HEK293 (cell line): ENCODE measurements around the gene TRIM8.

Experiments used
- CTCF ChIA-PET: fragments of 350-600 bp; formaldehyde crosslinking; extraction: SDS; loops from one replicate; lab custom pipeline; 2021; ENCODE audit warnings: antibody characterized with exemption; lab: Yijun Ruan, JAX
- POLR2A ChIA-PET: fragments of 300-600 bp; formaldehyde crosslinking; extraction: SDS; loops from one replicate; lab custom pipeline; 2020; ENCODE audit warnings: antibody characterized with exemption, inconsistent platforms; lab: Yijun Ruan, JAX
- H3K27ac ChIP-seq: fragments of 200-500 bp; sonication (Bioruptor generic); 2 replicates; pipeline ENCODE4 v1.5.1; 2014; ENCODE audit warnings: low read depth, low read length, control low read depth, inconsistent platforms; ENCODE audit errors: extremely low read depth
- H3K36me3 ChIP-seq, 2 experiments: fragments of 200-500 bp in 1 of 2; sonication (Bioruptor generic) in 1 of 2; 1 replicate in 1 of 2; 2 replicates in 1 of 2; pipeline ENCODE4 v1.5.1; 2014 to 2017; ENCODE audit warnings: inconsistent platforms in 2 of 2, low read length in 2 of 2; ENCODE audit not compliant: control insufficient read depth in 2 of 2, insufficient read depth in 1 of 2
- H3K4me1 ChIP-seq: fragments of 200-500 bp; sonication (Bioruptor generic); 2 replicates; pipeline ENCODE4 v1.5.1; 2014; ENCODE audit warnings: mild to moderate bottlenecking, low read length, inconsistent platforms; ENCODE audit not compliant: control insufficient read depth, insufficient read depth
- H3K4me3 ChIP-seq: 2 replicates; pipeline ENCODE4 v1.5.1; 2011; ENCODE audit warnings: low read depth, mild to moderate bottlenecking, control low read depth, low read length, moderate library complexity
- H3K9me3 ChIP-seq: fragments of 200-500 bp; sonication (Bioruptor generic); 2 replicates; pipeline ENCODE4 v1.5.1; 2014; ENCODE audit warnings: low read depth, low read length, inconsistent platforms; ENCODE audit not compliant: control insufficient read depth, insufficient read depth
- CTCF ChIP-seq: fragments of 450-650 bp; formaldehyde crosslinking; IDR thresholded peaks from 2 replicates; pipeline ENCODE4 v1.5.1; 2016; ENCODE audit warnings: missing biosample characterization, missing genetic modification characterization
- GLIS1 ChIP-seq: fragments of 450-650 bp; formaldehyde crosslinking; IDR thresholded peaks from 2 replicates; pipeline ENCODE4 v1.5.1; 2016; ENCODE audit warnings: missing biosample characterization, missing genetic modification characterization
- GLIS2 ChIP-seq: fragments of 450-650 bp; formaldehyde crosslinking; IDR thresholded peaks from 2 replicates; pipeline ENCODE4 v1.5.1; 2016; ENCODE audit warnings: missing biosample characterization, missing genetic modification characterization
- SCRT2 ChIP-seq: fragments of 450-650 bp; formaldehyde crosslinking; IDR thresholded peaks from 2 replicates; pipeline ENCODE4 v1.5.1; 2016; ENCODE audit warnings: missing biosample characterization, missing genetic modification characterization
- SP2 ChIP-seq: fragments of 450-650 bp; formaldehyde crosslinking; IDR thresholded peaks from 2 replicates; pipeline ENCODE4 v1.5.1; 2016; ENCODE audit warnings: missing biosample characterization, missing genetic modification characterization
- ZBTB17 ChIP-seq: fragments of 450-650 bp; formaldehyde crosslinking; IDR thresholded peaks from 2 replicates; pipeline ENCODE4 v1.5.1; 2016; ENCODE audit warnings: missing biosample characterization, missing genetic modification characterization
- ZBTB26 ChIP-seq: fragments of 450-650 bp; formaldehyde crosslinking; optimal IDR thresholded peaks from 2 replicates; pipeline ENCODE3; 2016; ENCODE audit warnings: missing biosample characterization, mild to moderate bottlenecking, missing genetic modification characterization
- ZFHX2 ChIP-seq: fragments of 450-650 bp; formaldehyde crosslinking; conservative IDR thresholded peaks from 2 replicates; pipeline ENCODE4 v1.5.1; 2016; ENCODE audit warnings: missing biosample characterization, missing genetic modification characterization
- ZNF114 ChIP-seq: fragments of 450-650 bp; formaldehyde crosslinking; IDR thresholded peaks from 2 replicates; pipeline ENCODE4 v1.5.0; 2017; ENCODE audit warnings: missing biosample characterization, missing genetic modification characterization
- ZNF324 ChIP-seq: fragments of 450-650 bp; formaldehyde crosslinking; IDR thresholded peaks from 2 replicates; pipeline ENCODE4 v1.5.1; 2016; ENCODE audit warnings: missing biosample characterization, missing genetic modification characterization
- ZNF335 ChIP-seq: fragments of 450-650 bp; formaldehyde crosslinking; conservative IDR thresholded peaks from 2 replicates; pipeline ENCODE4 v1.5.1; 2016; ENCODE audit warnings: missing biosample characterization, missing genetic modification characterization

The TRIM8 gene

DNA sequence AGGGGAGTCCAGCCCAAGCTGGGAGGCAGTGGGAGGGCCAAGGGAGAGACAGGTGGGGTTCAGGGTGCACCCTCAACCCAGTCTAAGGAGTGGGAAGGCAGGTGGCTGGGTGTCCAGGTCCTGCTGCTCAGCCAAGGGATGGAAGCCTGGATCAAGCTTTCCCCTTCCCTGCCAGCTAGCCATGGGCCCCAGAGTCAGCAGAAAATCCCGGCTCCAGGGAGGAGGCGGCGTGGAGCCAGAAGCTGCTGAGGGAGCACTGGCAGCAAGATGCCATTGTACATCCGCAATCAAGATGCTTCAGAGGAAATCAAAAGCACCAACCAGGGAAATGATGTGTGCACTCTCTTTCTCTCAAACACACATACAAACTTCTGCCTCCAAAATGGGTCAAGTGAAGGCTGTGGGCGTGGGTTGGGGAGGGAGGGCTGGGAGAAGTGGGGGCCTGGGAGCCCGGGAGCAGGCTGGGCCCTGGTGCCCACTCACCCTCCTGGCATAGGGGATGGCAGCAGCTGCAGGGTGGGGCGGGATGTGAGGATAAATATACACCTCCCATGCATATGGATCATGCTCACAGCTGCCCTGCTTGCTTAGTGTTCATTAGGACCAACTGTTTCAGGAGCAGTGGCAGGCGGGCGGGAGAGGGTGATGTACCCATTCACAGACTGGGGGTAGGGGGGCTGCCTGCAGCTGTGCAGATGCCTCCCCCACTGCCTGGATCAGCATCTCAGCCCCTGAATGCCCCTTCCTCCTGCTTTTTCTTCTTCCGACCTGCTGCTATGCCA, 24.2 kb downstream of the TRIM8 start:
- POLR2A ChIA-PET, result no interaction called here

GRCh38 chr10:102669206-102670064, 25.2 kb downstream of the TRIM8 start:
- peaks cover 3% of the 10 kb centered on the region; the same call in 1 of the 2 replicates for H3K4me1 ChIP-seq
- no peaks in the 10 kb centered on the region for H3K36me3 ChIP-seq
- no peaks in the 10 kb centered on the region for H3K9me3 ChIP-seq
- ChIA-PET POLR2A (interaction anchor here (0.5 to 1.3 kb wide), 3 partner anchors 20 to 84 kb away, joined by 3 to 5 read pairs (median 3); partner anchors contain the start of genes ARL3 and SFXN2), CTCF (interaction anchor here (0.5 to 2.8 kb wide), 22 partner anchors 9 to 1096 kb away, joined by 3 to 22 read pairs (median 4); partner anchors contain the start of genes ARL3, SFXN2 and TRIM8)
- TF ChIP-seq CTCF, result peak; percentile 47
- TF ChIP-seq ZNF324, result no peak
- no peak for TF ChIP-seq SCRT2 (tag by site-specific recombination)
- peak; percentile 34; the same call in 1 of the 2 replicates for TF ChIP-seq GLIS2
- TF ChIP-seq GLIS1 (tag by site-specific recombination), result peak; percentile 69
- no peak for TF ChIP-seq ZBTB17 (tag by site-specific recombination)
- TF ChIP-seq SP2 (tag by site-specific recombination), result no peak
- H3K27ac ChIP-seq, result no peak overlapping the region
- no peak overlapping the region for H3K4me3 ChIP-seq

More for the DNA sequence above, 24.2 kb downstream of the TRIM8 start:
- CTCF ChIA-PET, result interaction anchor here (0.6 to 2.8 kb wide), 5 partner anchors 8 to 1097 kb away, joined by 3 to 22 read pairs (median 4); no protein-coding TSS in a partner anchor
- no peak overlapping the region for H3K4me3 ChIP-seq
- TF ChIP-seq ZNF335 (tag by site-specific recombination) (no peak), ZFHX2 (tag by site-specific recombination) (0 out of 2 replicates have a peak, but pooled peaks have one; percentile 11)
- no peaks in the 10 kb centered on the region for H3K9me3 ChIP-seq
- H3K27ac ChIP-seq, result no peak overlapping the region
- H3K36me3 ChIP-seq, result no peaks in the 10 kb centered on the region
- H3K4me1 ChIP-seq, result no peaks in the 10 kb centered on the region

- POLR2A ChIA-PET, result interaction anchor here (1.3 kb wide), 1 partner anchor 44 kb away, joined by 5 read pairs; the partner anchor contains the start of genes ARL3 and SFXN2
- CTCF ChIA-PET, result interaction anchor here (0.5 to 2.8 kb wide), 24 partner anchors 8 to 475 kb away, joined by 3 to 22 read pairs (median 4); partner anchors contain the start of genes ARL3, SFXN2 and TRIM8
- Histone ChIP-seq H3K4me3 (no peak overlapping the region), H3K36me3 (no peaks in the 10 kb centered on the region), H3K4me1 (peaks cover 6% of the 10 kb centered on the region; the same call in 1 of the 2 replicates), H3K27ac (no peak overlapping the region), H3K9me3 (no peaks in the 10 kb centered on the region)
- no peak for TF ChIP-seq ZNF114
- TF ChIP-seq ZBTB26 (tag by site-specific recombination), result peak; percentile 8
- TF ChIP-seq CTCF, result peak; percentile 4; the same call in 1 of the 2 replicates
Measured at GRCh38 chr10:102670065-102670670, 25.9 kb downstream of the TRIM8 start.
